Keratinocyte (primary cell): ENCODE data around the gene OR10H2.

Experiments
- EZH2 ChIP-seq: IDR thresholded peaks from one replicate; pipeline ENCODE4 v1.6.1; 2012; ENCODE audit warnings: inconsistent platforms, mild to moderate bottlenecking, low read length, moderate library complexity
- TF ChIP-seq, protein P1 (sequence below), 3 experiments: IDR thresholded peaks in 1 of 3; conservative IDR thresholded peaks in 1 of 3; optimal IDR thresholded peaks in 1 of 3; 2 replicates in 2 of 3; 3 replicates in 1 of 3; pipeline versions ENCODE3 to v1.5.1; 2011; ENCODE audit warnings: low read length in 3 of 3, mild to moderate bottlenecking in 3 of 3, moderate library complexity in 2 of 3, control low read depth in 1 of 3, inconsistent platforms in 1 of 3; ENCODE audit not compliant: insufficient read depth in 2 of 3; ENCODE audit errors: extremely low read depth in 1 of 3

DNA sequence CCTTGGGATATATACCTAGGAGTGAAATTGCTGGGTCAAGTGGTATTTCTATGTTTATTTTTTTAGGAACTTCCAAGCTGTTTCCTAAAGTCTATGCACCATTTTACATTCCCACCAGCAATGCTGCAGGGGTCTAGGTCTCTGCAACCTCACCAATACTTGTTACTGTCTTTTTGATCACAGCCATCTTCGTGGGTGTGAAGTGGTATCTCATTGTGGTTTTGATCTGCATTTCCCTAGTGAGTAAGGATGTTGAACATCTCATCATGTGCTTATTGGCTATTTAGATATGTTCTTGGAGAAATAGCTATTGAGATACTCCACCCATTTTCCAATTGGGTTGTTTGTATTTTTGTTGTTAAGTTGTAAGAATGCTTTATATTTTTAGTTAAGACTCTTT lies 2.7 kb downstream of the OR10H2 start:
- TF ChIP-seq, protein P1, sequence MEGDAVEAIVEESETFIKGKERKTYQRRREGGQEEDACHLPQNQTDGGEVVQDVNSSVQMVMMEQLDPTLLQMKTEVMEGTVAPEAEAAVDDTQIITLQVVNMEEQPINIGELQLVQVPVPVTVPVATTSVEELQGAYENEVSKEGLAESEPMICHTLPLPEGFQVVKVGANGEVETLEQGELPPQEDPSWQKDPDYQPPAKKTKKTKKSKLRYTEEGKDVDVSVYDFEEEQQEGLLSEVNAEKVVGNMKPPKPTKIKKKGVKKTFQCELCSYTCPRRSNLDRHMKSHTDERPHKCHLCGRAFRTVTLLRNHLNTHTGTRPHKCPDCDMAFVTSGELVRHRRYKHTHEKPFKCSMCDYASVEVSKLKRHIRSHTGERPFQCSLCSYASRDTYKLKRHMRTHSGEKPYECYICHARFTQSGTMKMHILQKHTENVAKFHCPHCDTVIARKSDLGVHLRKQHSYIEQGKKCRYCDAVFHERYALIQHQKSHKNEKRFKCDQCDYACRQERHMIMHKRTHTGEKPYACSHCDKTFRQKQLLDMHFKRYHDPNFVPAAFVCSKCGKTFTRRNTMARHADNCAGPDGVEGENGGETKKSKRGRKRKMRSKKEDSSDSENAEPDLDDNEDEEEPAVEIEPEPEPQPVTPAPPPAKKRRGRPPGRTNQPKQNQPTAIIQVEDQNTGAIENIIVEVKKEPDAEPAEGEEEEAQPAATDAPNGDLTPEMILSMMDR (optimal IDR thresholded peaks at IDR 0.05 in 1 of 3, IDR thresholded peaks at IDR 0.05 in 1 of 3, conservative IDR thresholded peaks at IDR 0.05 in 1 of 3; ENCODE audit: extremely low read depth in 1 of 3, insufficient read depth in 2 of 3, low read length in 3 of 3): no peak
- no peak for TF ChIP-seq EZH2
